CD4-positive, alpha-beta T cell treated with Interleukin-21 for 1 hour (primary cell): ENCODE results near the gene C2CD3.
"Not testable (repeated sequence)": the region's sequence is repeated elsewhere in the genome, so short reads cannot be mapped to it uniquely, and the experiment has no call there.

Experiments
- DNase-seq: peaks from one replicate; pipeline ENCODE4 v3.0.0-alpha.2; 2020

Gene C2CD3

GRCh38 chr11:74066663-74067062, 104.1 kb downstream of the C2CD3 start:
- DNase-seq = not testable (repeated sequence)

GRCh38 chr11:74065534-74065933, 105.3 kb downstream of the C2CD3 start:
- not testable (repeated sequence) for DNase-seq

DNA sequence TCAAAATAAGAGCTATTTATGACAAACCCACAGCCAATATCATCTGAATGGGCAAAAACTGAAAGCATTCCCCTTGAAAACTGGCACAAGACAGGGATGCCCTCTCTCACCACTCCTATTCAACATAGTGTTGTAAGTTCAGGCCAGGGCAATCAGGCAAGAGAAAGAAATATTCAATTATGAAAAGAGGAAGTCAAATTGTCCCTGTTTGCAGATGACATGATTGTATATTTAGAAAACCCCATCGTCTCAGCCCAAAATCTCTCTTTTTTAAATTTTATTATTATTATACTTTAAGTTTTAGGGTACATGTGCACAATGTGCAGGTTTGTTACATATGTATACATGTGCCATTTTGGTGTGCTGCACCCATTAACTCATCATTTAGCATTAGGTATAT, 107.2 kb downstream of the C2CD3 start:
- DNase-seq = not testable (repeated sequence)

- DNase-seq = not testable (repeated sequence)
Measured at GRCh38 chr11:74061599-74061998, 109.2 kb downstream of the C2CD3 start.

DNA sequence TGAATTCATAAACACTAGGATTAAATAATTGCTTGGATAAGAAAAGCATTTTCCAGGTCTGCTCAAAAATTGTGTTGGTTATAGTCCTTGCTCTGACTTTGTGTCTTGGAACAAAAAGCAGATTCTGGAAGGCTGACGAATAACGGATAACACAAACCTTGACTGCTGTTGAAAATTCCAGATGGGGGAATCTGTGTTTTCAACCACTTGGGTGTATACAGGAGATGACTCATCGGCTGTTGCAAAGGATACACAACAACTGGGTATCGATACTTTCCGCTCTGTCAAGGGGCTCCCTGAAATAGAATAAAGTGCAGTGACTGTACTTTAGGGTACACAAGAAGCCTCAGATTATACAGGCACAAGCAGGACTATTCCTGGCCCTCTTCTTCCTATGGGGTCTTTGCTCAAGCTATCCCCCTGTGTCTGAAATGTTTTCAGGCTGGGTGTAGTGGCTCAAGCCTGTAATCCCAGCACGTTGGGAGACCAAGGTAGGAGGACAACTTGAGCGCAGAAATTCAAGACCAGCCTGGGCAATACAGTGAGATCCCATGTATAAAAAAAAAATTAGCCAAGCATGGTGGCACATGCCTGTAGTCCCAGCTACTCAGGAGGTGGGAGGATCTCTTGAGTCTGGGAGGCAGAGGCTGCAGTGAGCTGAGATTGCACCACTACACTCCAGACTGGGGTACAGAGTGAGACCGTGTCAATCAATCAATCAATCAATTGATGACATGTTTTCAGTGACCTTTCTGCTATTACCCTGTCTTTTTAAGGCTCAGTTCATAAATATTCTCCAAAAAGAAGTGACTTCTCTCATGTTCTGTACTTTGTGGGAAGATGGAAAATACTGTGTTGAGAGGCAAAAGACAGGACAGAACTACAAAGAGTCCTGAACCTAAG, 113.3 kb downstream of the C2CD3 start:
- no peak for DNase-seq

- DNase-seq = no peak
Measured at GRCh38 chr11:74055938-74056337, 114.9 kb downstream of the C2CD3 start.

GRCh38 chr11:74050465-74050864, 120.3 kb downstream of the C2CD3 start:
- no peak for DNase-seq

GRCh38 chr11:74048993-74049392, 121.8 kb downstream of the C2CD3 start:
- no peak for DNase-seq

DNA sequence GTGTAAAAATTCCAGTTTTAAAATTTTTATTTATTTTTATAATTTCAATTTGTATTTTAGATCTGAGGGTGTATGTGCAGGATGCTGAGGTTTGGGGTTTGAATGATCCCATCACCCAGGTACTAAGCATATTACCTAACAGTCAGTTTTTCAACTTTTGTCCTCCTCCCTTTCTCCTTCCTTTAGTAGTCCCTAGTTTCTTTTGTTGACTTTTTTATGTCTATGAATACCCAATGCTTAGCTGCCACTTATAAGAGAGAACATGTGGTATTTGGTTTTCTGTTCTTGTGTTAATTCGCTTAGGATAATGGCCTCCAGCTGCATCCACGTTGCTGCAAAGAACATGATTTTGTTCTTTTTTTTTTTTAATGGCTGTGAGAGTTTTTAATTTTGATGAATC, 126.3 kb downstream of the C2CD3 start:
- no peak for DNase-seq

DNA sequence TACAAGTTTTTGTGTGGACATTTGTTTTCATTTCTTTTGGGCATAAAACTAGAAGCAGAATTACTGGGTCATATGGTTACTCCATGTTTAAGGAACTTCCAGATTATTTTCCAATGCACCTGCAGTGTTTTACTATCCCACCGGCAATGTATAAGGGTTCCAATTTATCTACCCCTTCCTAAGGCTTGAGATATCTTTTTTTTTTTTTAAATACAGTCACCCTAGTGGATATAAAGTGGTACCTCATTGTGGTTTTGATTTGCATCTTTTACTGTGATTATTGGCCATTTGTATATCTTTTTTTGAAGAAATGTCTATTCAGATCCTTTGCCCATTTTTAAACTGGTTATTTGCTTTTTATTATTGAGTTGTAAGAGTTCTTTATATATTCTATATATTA, 127.4 kb downstream of the C2CD3 start:
- DNase-seq = no peak

DNA sequence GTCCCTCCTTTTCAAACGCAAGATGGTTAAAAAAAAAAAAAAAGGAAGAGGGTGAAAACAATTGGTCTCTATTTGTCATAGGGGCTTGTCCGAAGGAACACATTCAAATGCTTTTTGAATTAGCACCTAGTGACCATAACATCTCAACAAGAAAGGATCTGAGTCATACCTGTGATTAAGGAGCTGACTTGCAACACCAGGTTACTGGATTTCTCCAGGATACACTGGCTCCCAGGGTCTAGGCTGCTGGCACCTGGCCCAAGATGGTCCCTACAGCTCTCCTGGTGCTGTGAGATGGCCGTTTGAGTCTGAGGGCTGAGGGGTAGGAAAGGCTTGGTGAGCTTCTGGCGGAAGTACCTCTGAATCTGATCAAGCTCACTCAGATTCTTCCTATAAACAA, 133.5 kb downstream of the C2CD3 start:
- no peak for DNase-seq

DNA sequence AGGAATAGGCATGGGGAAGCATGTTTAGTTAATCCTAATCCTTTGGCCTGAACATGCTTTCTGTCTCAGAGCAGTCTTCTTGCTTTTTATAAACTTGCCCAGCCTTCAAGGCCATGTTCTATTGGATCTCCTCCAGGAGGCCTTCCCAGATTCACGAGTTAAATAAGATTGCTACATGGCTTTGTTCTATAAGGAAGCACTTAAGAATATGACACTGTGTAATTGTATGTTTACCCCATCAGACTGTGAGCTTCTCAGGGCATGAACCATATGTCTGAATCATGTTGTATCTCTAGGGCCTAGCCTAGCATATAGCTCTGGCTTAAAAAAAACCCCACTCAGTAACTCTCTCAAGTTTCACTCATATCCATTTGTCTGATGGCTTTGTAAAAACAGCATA, 135.5 kb downstream of the C2CD3 start:
- no peak for DNase-seq

DNA sequence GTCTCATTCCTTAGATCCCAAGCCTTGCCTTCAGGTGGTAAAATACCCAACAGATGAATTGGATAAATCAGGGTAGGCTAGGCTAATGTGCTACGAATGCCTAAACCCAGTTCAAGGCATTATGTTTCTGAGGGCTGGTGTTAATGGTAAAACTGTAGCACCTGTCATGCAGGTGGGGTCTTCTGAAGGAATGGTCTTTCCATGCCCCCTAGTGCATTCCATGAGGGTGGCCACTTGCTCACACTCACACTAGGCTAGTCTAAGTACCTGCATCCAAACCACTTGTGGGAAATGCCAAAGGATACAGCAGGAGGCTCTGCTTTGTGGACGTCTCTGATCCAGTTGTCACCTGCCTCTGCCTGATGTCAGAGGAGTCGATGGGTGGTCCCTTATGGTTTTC, 137.8 kb downstream of the C2CD3 start:
- DNase-seq = peak; percentile 39

DNA sequence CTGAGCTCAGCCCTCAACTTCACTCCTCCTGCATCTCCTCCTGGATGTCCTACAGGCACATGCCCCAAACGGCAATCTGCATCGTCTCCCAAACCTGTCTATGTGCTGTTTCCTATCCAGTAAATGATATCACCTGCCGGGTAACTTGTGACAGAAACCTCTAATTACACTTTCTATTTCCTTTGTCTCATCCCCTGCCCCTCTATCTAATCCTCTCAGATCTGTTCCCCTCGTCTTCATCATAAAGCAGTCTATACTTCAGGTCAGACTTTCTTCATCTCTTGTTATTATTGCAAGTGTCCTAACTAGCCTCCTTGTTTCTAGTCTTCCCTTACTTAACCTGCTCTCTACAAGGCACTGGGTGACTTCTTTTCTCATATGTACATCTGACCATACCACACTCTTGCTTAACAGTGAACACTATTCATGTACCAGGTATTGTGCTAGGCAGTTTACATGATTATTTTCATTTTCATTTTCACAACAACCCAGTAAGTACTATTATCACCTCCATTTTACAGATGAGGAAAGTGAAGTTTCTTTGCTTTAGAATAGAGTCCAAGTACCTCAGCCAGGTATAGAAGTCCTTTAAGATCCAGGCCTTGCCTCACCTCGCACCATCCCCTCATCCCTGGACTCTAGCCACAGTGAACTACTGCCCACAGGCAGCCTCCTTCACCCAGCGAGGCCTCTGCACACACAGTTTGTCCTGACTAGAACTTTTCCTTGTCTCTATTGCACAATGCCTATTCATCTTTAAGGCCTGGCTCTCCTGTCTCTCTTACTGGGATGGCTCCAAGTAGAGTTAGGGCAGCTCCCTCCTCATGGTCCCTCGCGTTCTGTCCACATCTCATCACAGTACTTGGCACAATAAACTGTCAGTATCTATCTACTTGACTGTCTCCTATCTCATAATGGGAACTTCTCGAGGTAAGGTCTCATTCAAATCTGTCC, 139.8 kb downstream of the C2CD3 start:
- peak; percentile 26 for DNase-seq

DNA sequence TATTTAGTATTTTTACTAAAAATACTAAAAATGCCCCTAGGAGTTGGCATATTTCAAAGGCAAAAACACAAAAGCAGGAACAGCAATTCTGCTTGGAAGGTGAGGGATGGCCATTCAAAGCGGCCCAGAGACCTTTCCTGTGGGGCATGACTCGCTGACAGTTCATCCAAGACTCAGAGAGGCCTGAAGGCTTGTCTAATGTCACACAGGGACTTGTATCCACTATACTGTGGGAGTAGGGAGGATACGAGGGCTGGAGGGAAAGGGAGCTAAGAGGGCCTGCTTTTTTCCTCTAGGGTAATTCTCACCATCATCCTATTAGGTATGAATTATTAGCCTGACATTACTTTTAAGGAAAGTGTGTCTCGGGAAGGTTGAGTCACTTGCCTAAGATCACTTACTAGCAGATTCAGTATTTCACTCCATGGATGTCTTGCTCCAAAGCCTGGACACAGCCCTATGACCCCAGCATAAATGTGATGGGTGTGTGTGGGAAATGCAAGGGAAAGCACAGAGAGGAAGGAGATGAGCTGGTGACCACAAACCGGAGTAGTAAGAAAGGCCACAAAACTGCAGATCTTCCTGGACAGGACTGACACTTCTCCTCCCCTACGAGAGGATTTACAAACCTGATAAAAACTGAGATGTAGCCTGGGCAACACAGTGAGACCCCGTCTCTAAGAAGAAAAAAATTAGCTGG, 145.2 kb downstream of the C2CD3 start:
- DNase-seq = no peak

- no peak for DNase-seq
Measured at GRCh38 chr11:74024261-74025029, 146.4 kb downstream of the C2CD3 start.

DNA sequence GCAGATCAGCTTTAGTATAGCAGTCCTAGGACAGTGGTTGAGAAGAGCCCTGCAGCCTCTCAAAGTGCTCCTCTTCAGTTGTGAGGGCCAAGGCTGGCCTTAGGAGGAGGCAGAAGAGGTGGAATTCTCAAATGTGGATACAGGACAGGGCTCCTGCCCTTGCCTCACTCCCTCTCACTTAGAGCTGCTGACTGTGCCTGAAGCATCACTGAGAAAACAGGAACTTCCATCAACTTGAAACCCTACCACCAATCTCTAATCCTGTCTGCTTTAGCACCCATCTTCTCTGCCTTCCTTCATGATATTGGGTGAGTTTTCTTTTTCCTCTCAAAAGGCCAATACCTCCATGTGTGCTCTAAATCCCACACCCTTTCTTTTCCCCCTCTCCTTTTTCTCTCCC, 147.5 kb downstream of the C2CD3 start:
- no peak for DNase-seq

- no peak for DNase-seq
Measured at GRCh38 chr11:74022546-74022945, 148.3 kb downstream of the C2CD3 start.

GRCh38 chr11:74021998-74022397, 148.8 kb downstream of the C2CD3 start:
- DNase-seq = no peak

DNA sequence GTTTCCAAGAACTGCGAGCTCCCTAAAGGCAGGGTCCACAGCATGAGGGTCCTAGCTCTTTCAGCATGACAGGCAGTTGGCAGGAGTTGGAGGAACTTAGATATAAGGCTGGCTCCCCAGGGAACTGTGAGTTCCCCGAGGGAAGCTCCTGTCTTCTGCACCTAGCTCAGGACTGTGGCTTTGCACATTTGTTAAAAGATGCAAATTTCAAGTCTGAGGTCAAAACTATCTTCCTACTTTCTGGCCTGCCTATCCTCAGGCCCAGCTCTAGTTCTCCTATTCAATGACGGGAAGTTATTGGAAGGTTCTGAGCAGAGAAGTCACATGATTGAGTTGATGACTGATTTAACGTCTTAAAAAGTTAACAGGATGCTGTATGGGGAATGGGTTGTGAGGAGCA, 150.3 kb downstream of the C2CD3 start:
- no peak for DNase-seq

GRCh38 chr11:74019860-74020259, 150.9 kb downstream of the C2CD3 start:
- peak; percentile 32 for DNase-seq

- no peak for DNase-seq
Measured at GRCh38 chr11:74019104-74019738, 151.6 kb downstream of the C2CD3 start.
